Activated T-helper 17 cell treated with anti-CD3 and anti-CD28 coated beads, Interleukin-2, amount 50 U/mL, for 72 hours (primary cell): ENCODE results near the gene DYNLL2. TPM values are rescaled to one million over a fixed set of nuclear protein-coding genes. Genes with fewer than 3 reads are reported as not detected.
"Not testable (repeated sequence)": the region's sequence is repeated elsewhere in the genome, so short reads cannot be mapped to it uniquely, and the experiment has no call there.

Experiments
- ATAC-seq: fragments of 150-1000 bp; cut with Tn5 transposase; replicated peaks from 2 replicates; pipeline ENCODE4 v1.10.0; 2021; ENCODE audit warnings: mild to moderate bottlenecking, moderate library complexity
- H3K27ac Mint-ChIP-seq: one replicate; pipeline ENCODE4 v1.8.0; 2022; ENCODE audit warnings: mixed read lengths
- H3K27me3 Mint-ChIP-seq: one replicate; pipeline ENCODE4 v1.8.0; 2022; ENCODE audit warnings: mixed read lengths
- H3K36me3 Mint-ChIP-seq: one replicate; pipeline ENCODE4 v1.8.0; 2022; ENCODE audit warnings: low read depth, mild to moderate bottlenecking, mixed read lengths
- H3K4me1 Mint-ChIP-seq: one replicate; pipeline ENCODE4 v1.8.0; 2022; ENCODE audit warnings: mixed read lengths
- H3K4me3 Mint-ChIP-seq: one replicate; pipeline ENCODE4 v1.8.0; 2022; ENCODE audit warnings: mild to moderate bottlenecking, mixed read lengths
- H3K9me3 Mint-ChIP-seq: one replicate; pipeline ENCODE4 v1.8.0; 2022; ENCODE audit warnings: mixed read lengths
- total RNA-seq, 2 donors: library from RNA; stranded (reverse); gene quantifications; one replicate each; pipeline ENCODE4 v1.2.3, GENCODE V29; 2022

The DYNLL2 gene
- 10 to 100 TPM; 24.3 to 27.1 TPM for total RNA-seq

GRCh38 chr17:58082870-58083490 lies at the start of gene DYNLL2:
DYNLL2 (plus strand) TSS chr17:58083419; CDS start chr17:58087091, 3,672 bp downstream.
- H3K9me3 Mint-ChIP-seq: no peaks in the 10 kb centered on the region
- H3K4me1 Mint-ChIP-seq: peaks cover 22% of the 10 kb centered on the region
- H3K36me3 Mint-ChIP-seq: peaks cover 40% of the 10 kb centered on the region
- H3K4me3 Mint-ChIP-seq: peak within 1 kb of the TSS; percentile 85
- peaks cover 4% of the 10 kb centered on the region for H3K27me3 Mint-ChIP-seq
- peak within 1 kb of the TSS; percentile 74 for H3K27ac Mint-ChIP-seq
- ATAC-seq: peak; percentile 85

GRCh38 chr17:58039975-58040374 lies 43.2 kb upstream of the DYNLL2 start:
- H3K9me3 Mint-ChIP-seq: no peaks in the 10 kb centered on the region
- H3K4me1 Mint-ChIP-seq: no peaks in the 10 kb centered on the region
- H3K36me3 Mint-ChIP-seq: no peaks in the 10 kb centered on the region
- peaks cover 19% of the 10 kb centered on the region for H3K27me3 Mint-ChIP-seq
- ATAC-seq: no peak
- H3K27ac Mint-ChIP-seq: no peak overlapping the region
- H3K4me3 Mint-ChIP-seq: no peak overlapping the region

GRCh38 chr17:58040386-58040785 lies 42.8 kb upstream of the DYNLL2 start:
- no peaks in the 10 kb centered on the region for H3K9me3 Mint-ChIP-seq
- H3K27me3 Mint-ChIP-seq: peaks cover 19% of the 10 kb centered on the region
- H3K27ac Mint-ChIP-seq: no peak overlapping the region
- H3K36me3 Mint-ChIP-seq: no peaks in the 10 kb centered on the region
- no peak overlapping the region for H3K4me3 Mint-ChIP-seq
- no peaks in the 10 kb centered on the region for H3K4me1 Mint-ChIP-seq
- no peak for ATAC-seq

- no peak overlapping the region for H3K4me3 Mint-ChIP-seq
- ATAC-seq: no peak
- no peak overlapping the region for H3K27ac Mint-ChIP-seq
- no peaks in the 10 kb centered on the region for H3K4me1 Mint-ChIP-seq
- H3K36me3 Mint-ChIP-seq: no peaks in the 10 kb centered on the region
- H3K27me3 Mint-ChIP-seq: peaks cover 19% of the 10 kb centered on the region
- no peaks in the 10 kb centered on the region for H3K9me3 Mint-ChIP-seq
Measured at GRCh38 chr17:58041161-58041560, 42.1 kb upstream of the DYNLL2 start.

GRCh38 chr17:58043221-58044181 lies 39.7 kb upstream of the DYNLL2 start:
- H3K27me3 Mint-ChIP-seq: peaks cover 19% of the 10 kb centered on the region
- H3K27ac Mint-ChIP-seq: no peak overlapping the region
- H3K4me1 Mint-ChIP-seq: no peaks in the 10 kb centered on the region
- no peak for ATAC-seq
- H3K36me3 Mint-ChIP-seq: no peaks in the 10 kb centered on the region
- H3K4me3 Mint-ChIP-seq: no peak overlapping the region
- H3K9me3 Mint-ChIP-seq: no peaks in the 10 kb centered on the region

- peaks cover 19% of the 10 kb centered on the region for H3K27me3 Mint-ChIP-seq
- not testable (repeated sequence) for H3K4me3 Mint-ChIP-seq, H3K27ac Mint-ChIP-seq, H3K4me1 Mint-ChIP-seq, H3K36me3 Mint-ChIP-seq, H3K9me3 Mint-ChIP-seq, ATAC-seq
Measured at GRCh38 chr17:58044256-58044655, 39.0 kb upstream of the DYNLL2 start.

- Mint-ChIP-seq H3K9me3 (no peaks in the 10 kb centered on the region), H3K27ac (no peak overlapping the region), H3K36me3 (no peaks in the 10 kb centered on the region), H3K4me1 (no peaks in the 10 kb centered on the region), H3K27me3 (peaks cover 22% of the 10 kb centered on the region), H3K4me3 (no peak overlapping the region)
- ATAC-seq: no peak
Measured at GRCh38 chr17:58046239-58047094, 36.8 kb upstream of the DYNLL2 start.

GRCh38 chr17:58047376-58048150 lies 35.7 kb upstream of the DYNLL2 start:
- Mint-ChIP-seq H3K27me3 (peaks cover 19% of the 10 kb centered on the region), H3K27ac (no peak overlapping the region), H3K9me3 (no peaks in the 10 kb centered on the region), H3K36me3 (no peaks in the 10 kb centered on the region), H3K4me1 (no peaks in the 10 kb centered on the region), H3K4me3 (no peak overlapping the region)
- no peak for ATAC-seq

- Mint-ChIP-seq H3K9me3 (no peaks in the 10 kb centered on the region), H3K36me3 (no peaks in the 10 kb centered on the region), H3K27ac (no peak overlapping the region), H3K4me1 (peaks cover 11% of the 10 kb centered on the region), H3K27me3 (peaks cover 6% of the 10 kb centered on the region), H3K4me3 (no peak overlapping the region)
- ATAC-seq: no peak
Measured at GRCh38 chr17:58049533-58049932, 33.7 kb upstream of the DYNLL2 start.

- H3K27me3 Mint-ChIP-seq: peaks cover 6% of the 10 kb centered on the region
Measured at GRCh38 chr17:58050966-58051365, 32.3 kb upstream of the DYNLL2 start.

GRCh38 chr17:58051468-58051867 lies 31.8 kb upstream of the DYNLL2 start:
- Mint-ChIP-seq H3K4me1 (peaks cover 11% of the 10 kb centered on the region), H3K9me3 (no peaks in the 10 kb centered on the region), H3K27me3 (peaks cover 6% of the 10 kb centered on the region), H3K36me3 (no peaks in the 10 kb centered on the region), H3K4me3 (no peak overlapping the region), H3K27ac (peak overlapping the region; percentile 1)
- no peak for ATAC-seq

More at GRCh38 chr17:58050966-58051365, 32.3 kb upstream of the DYNLL2 start:
- ATAC-seq: no peak
- Mint-ChIP-seq H3K36me3 (no peaks in the 10 kb centered on the region), H3K4me3 (no peak overlapping the region), H3K4me1 (peaks cover 11% of the 10 kb centered on the region), H3K27ac (no peak overlapping the region), H3K9me3 (no peaks in the 10 kb centered on the region)

GRCh38 chr17:58052407-58052806 lies 30.8 kb upstream of the DYNLL2 start:
- H3K4me1 Mint-ChIP-seq: peaks cover 11% of the 10 kb centered on the region
- peaks cover 6% of the 10 kb centered on the region for H3K27me3 Mint-ChIP-seq
- no peak for ATAC-seq
- H3K27ac Mint-ChIP-seq: peak overlapping the region; percentile 30
- H3K36me3 Mint-ChIP-seq: no peaks in the 10 kb centered on the region
- no peaks in the 10 kb centered on the region for H3K9me3 Mint-ChIP-seq
- no peak overlapping the region for H3K4me3 Mint-ChIP-seq

GRCh38 chr17:58052945-58053715 lies 30.1 kb upstream of the DYNLL2 start:
- no peaks in the 10 kb centered on the region for H3K9me3 Mint-ChIP-seq
- peaks cover 6% of the 10 kb centered on the region for H3K27me3 Mint-ChIP-seq
- H3K4me1 Mint-ChIP-seq: peaks cover 11% of the 10 kb centered on the region
- peak overlapping the region; percentile 10 for H3K4me3 Mint-ChIP-seq
- no peaks in the 10 kb centered on the region for H3K36me3 Mint-ChIP-seq
- H3K27ac Mint-ChIP-seq: peak overlapping the region; percentile 30
- ATAC-seq: peak; percentile 92
